HEK293 (cell line): ENCODE results near the gene TYW1B.
"Not testable (repeated sequence)": the region's sequence is repeated elsewhere in the genome, so short reads cannot be mapped to it uniquely, and the experiment has no call there.

Experiments used
- CTCF ChIA-PET: fragments of 350-600 bp; formaldehyde crosslinking; extraction: SDS; loops from one replicate; lab custom pipeline; 2021; ENCODE audit warnings: antibody characterized with exemption; lab: Yijun Ruan, JAX
- POLR2A ChIA-PET: fragments of 300-600 bp; formaldehyde crosslinking; extraction: SDS; loops from one replicate; lab custom pipeline; 2020; ENCODE audit warnings: antibody characterized with exemption, inconsistent platforms; lab: Yijun Ruan, JAX
- H3K27ac ChIP-seq: fragments of 200-500 bp; sonication (Bioruptor generic); 2 replicates; pipeline ENCODE4 v1.5.1; 2014; ENCODE audit warnings: low read depth, low read length, control low read depth, inconsistent platforms; ENCODE audit errors: extremely low read depth
- H3K36me3 ChIP-seq, 2 experiments: fragments of 200-500 bp in 1 of 2; sonication (Bioruptor generic) in 1 of 2; 1 replicate in 1 of 2; 2 replicates in 1 of 2; pipeline ENCODE4 v1.5.1; 2014 to 2017; ENCODE audit warnings: inconsistent platforms in 2 of 2, low read length in 2 of 2; ENCODE audit not compliant: control insufficient read depth in 2 of 2, insufficient read depth in 1 of 2
- H3K4me1 ChIP-seq: fragments of 200-500 bp; sonication (Bioruptor generic); 2 replicates; pipeline ENCODE4 v1.5.1; 2014; ENCODE audit warnings: mild to moderate bottlenecking, low read length, inconsistent platforms; ENCODE audit not compliant: control insufficient read depth, insufficient read depth
- H3K4me3 ChIP-seq: 2 replicates; pipeline ENCODE4 v1.5.1; 2011; ENCODE audit warnings: low read depth, mild to moderate bottlenecking, control low read depth, low read length, moderate library complexity
- H3K9me3 ChIP-seq: fragments of 200-500 bp; sonication (Bioruptor generic); 2 replicates; pipeline ENCODE4 v1.5.1; 2014; ENCODE audit warnings: low read depth, low read length, inconsistent platforms; ENCODE audit not compliant: control insufficient read depth, insufficient read depth
- GLI4 ChIP-seq: fragments of 450-650 bp; formaldehyde crosslinking; IDR thresholded peaks from 2 replicates; pipeline ENCODE4 v1.5.1; 2016; ENCODE audit warnings: missing biosample characterization, missing genetic modification characterization
- HOXA7 ChIP-seq: sonication (generic); formaldehyde crosslinking; IDR thresholded peaks from 2 replicates; pipeline ENCODE4 v1.8.1; 2022; ENCODE audit warnings: missing genetic modification reagents, borderline replicate concordance
- SETDB1 ChIP-seq: IDR thresholded peaks from one replicate; pipeline ENCODE4 v1.6.1; 2017; ENCODE audit warnings: mild to moderate bottlenecking, low read length, moderate library complexity, mixed read lengths; ENCODE audit not compliant: insufficient read length
- SP2 ChIP-seq: fragments of 450-650 bp; formaldehyde crosslinking; IDR thresholded peaks from 2 replicates; pipeline ENCODE4 v1.5.1; 2016; ENCODE audit warnings: missing biosample characterization, missing genetic modification characterization
- SP3 ChIP-seq: fragments of 450-650 bp; formaldehyde crosslinking; IDR thresholded peaks from 2 replicates; pipeline ENCODE4 v1.5.1; 2016; ENCODE audit warnings: missing biosample characterization, missing genetic modification characterization
- TRIM28 ChIP-seq: IDR thresholded peaks from 2 replicates; pipeline ENCODE4 v1.6.1; 2011; ENCODE audit warnings: low read length, control low read depth, borderline replicate concordance
- ZBTB8A ChIP-seq: fragments of 450-650 bp; formaldehyde crosslinking; IDR thresholded peaks from 2 replicates; pipeline ENCODE4 v1.5.1; 2016; ENCODE audit warnings: missing biosample characterization, missing genetic modification characterization
- ZNF138 ChIP-seq: fragments of 450-650 bp; formaldehyde crosslinking; IDR thresholded peaks from 2 replicates; pipeline ENCODE4 v1.5.1; 2016; ENCODE audit warnings: missing biosample characterization, missing genetic modification characterization, borderline replicate concordance
- ZNF146 ChIP-seq: fragments of 450-650 bp; formaldehyde crosslinking; IDR thresholded peaks from 2 replicates; pipeline ENCODE4 v1.5.1; 2016; ENCODE audit warnings: missing biosample characterization, missing genetic modification characterization
- ZNF354C ChIP-seq: fragments of 450-650 bp; formaldehyde crosslinking; IDR thresholded peaks from 2 replicates; pipeline ENCODE4 v1.5.1; 2016; ENCODE audit warnings: missing biosample characterization, missing genetic modification characterization, low read depth, borderline replicate concordance
- ZNF362 ChIP-seq: fragments of 450-650 bp; formaldehyde crosslinking; IDR thresholded peaks from 2 replicates; pipeline ENCODE4 v1.5.1; 2016; ENCODE audit warnings: missing biosample characterization, missing genetic modification characterization
- ZNF433 ChIP-seq: fragments of 450-650 bp; formaldehyde crosslinking; IDR thresholded peaks from 2 replicates; pipeline ENCODE4 v1.5.1; 2016; ENCODE audit warnings: missing biosample characterization, missing genetic modification characterization, low read depth
- ZNF48 ChIP-seq: fragments of 450-650 bp; formaldehyde crosslinking; IDR thresholded peaks from 2 replicates; pipeline ENCODE4 v1.5.1; 2016; ENCODE audit warnings: missing biosample characterization, missing genetic modification characterization
- ZNF530 ChIP-seq: fragments of 450-650 bp; formaldehyde crosslinking; IDR thresholded peaks from 2 replicates; pipeline ENCODE4 v1.5.1; 2016; ENCODE audit warnings: low read depth, missing biosample characterization, missing genetic modification characterization
- ZNF555 ChIP-seq: fragments of 450-650 bp; formaldehyde crosslinking; conservative IDR thresholded peaks from 2 replicates; pipeline ENCODE4 v1.5.1; 2017; ENCODE audit warnings: missing biosample characterization, mild to moderate bottlenecking, missing genetic modification characterization, inconsistent platforms
- ZNF626 ChIP-seq: fragments of 450-650 bp; sonication (Bioruptor Pico); formaldehyde crosslinking; IDR thresholded peaks from 2 replicates; pipeline ENCODE4 v1.5.1; 2018; ENCODE audit warnings: missing biosample characterization, missing genetic modification characterization, inconsistent platforms
- ZNF692 ChIP-seq: fragments of 450-650 bp; formaldehyde crosslinking; IDR thresholded peaks from 2 replicates; pipeline ENCODE4 v1.5.1; 2016; ENCODE audit warnings: missing biosample characterization, missing genetic modification characterization
- ZNF701 ChIP-seq: fragments of 450-650 bp; formaldehyde crosslinking; IDR thresholded peaks from 2 replicates; pipeline ENCODE4 v1.5.1; 2016; ENCODE audit warnings: missing biosample characterization, missing genetic modification characterization
- ZNF704 ChIP-seq: fragments of 450-650 bp; formaldehyde crosslinking; IDR thresholded peaks from 2 replicates; pipeline ENCODE4 v1.5.1; 2016; ENCODE audit warnings: missing biosample characterization, missing genetic modification characterization
- ZNF776 ChIP-seq: fragments of 450-650 bp; formaldehyde crosslinking; IDR thresholded peaks from 2 replicates; pipeline ENCODE4 v1.5.0; 2017; ENCODE audit warnings: missing biosample characterization, missing genetic modification characterization, borderline replicate concordance
- ZNF777 ChIP-seq: fragments of 450-650 bp; formaldehyde crosslinking; IDR thresholded peaks from 2 replicates; pipeline ENCODE4 v1.5.1; 2017; ENCODE audit warnings: missing biosample characterization, missing genetic modification characterization, borderline replicate concordance
- ZSCAN16 ChIP-seq: fragments of 450-650 bp; formaldehyde crosslinking; IDR thresholded peaks from 2 replicates; pipeline ENCODE4 v1.5.1; 2016; ENCODE audit warnings: missing biosample characterization, missing genetic modification characterization
- TF ChIP-seq, protein P1 (sequence below): fragments of 450-650 bp; formaldehyde crosslinking; IDR thresholded peaks from 2 replicates; pipeline ENCODE4 v1.5.1; 2017; ENCODE audit warnings: missing biosample characterization, missing genetic modification characterization

The TYW1B gene

GRCh38 chr7:72760602-72761001 lies 67.4 kb downstream of the TYW1B start:
- POLR2A ChIA-PET = no interaction called here
- no peaks in the 10 kb centered on the region for H3K9me3 ChIP-seq

GRCh38 chr7:72754312-72754711 lies 73.7 kb downstream of the TYW1B start:
- Histone ChIP-seq H3K9me3 (no peaks in the 10 kb centered on the region), H3K4me1 (no peaks in the 10 kb centered on the region), H3K36me3 (no peaks in the 10 kb centered on the region; a peak in 1 of 3 replicates), H3K27ac (no peak overlapping the region), H3K4me3 (no peak overlapping the region)
- TF ChIP-seq ZNF354C (tag by site-specific recombination) (no peak), ZNF776 (tag by site-specific recombination) (no peak), ZNF433 (no peak), ZNF692 (tag by site-specific recombination) (no peak), ZSCAN16 (tag by site-specific recombination) (no peak), ZNF704 (tag by site-specific recombination) (no peak), ZNF777 (tag by site-specific recombination) (no peak), ZNF530 (tag by site-specific recombination) (no peak), ZNF362 (tag by site-specific recombination) (no peak), SP2 (tag by site-specific recombination) (no peak), HOXA7 (CRISPR knock-in tag) (no peak), ZBTB8A (tag by site-specific recombination) (no peak)
- TF ChIP-seq, protein P1, sequence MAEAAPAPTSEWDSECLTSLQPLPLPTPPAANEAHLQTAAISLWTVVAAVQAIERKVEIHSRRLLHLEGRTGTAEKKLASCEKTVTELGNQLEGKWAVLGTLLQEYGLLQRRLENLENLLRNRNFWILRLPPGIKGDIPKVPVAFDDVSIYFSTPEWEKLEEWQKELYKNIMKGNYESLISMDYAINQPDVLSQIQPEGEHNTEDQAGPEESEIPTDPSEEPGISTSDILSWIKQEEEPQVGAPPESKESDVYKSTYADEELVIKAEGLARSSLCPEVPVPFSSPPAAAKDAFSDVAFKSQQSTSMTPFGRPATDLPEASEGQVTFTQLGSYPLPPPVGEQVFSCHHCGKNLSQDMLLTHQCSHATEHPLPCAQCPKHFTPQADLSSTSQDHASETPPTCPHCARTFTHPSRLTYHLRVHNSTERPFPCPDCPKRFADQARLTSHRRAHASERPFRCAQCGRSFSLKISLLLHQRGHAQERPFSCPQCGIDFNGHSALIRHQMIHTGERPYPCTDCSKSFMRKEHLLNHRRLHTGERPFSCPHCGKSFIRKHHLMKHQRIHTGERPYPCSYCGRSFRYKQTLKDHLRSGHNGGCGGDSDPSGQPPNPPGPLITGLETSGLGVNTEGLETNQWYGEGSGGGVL = no peak
- POLR2A ChIA-PET = no interaction called here
- CTCF ChIA-PET = no interaction called here

More at GRCh38 chr7:72760602-72761001, 67.4 kb downstream of the TYW1B start:
- Histone ChIP-seq H3K4me1 (no peaks in the 10 kb centered on the region), H3K4me3 (no peak overlapping the region), H3K27ac (no peak overlapping the region), H3K36me3 (no peaks in the 10 kb centered on the region)
- CTCF ChIA-PET = interaction anchor here (1.2 kb wide), 1 partner anchor 17 kb away, joined by 3 read pairs; no protein-coding TSS in a partner anchor
- 0 out of 2 replicates have a peak, but pooled peaks have one; percentile 34 for TF ChIP-seq ZNF626
- no peak for TF ChIP-seq GLI4 (tag by site-specific recombination)
- peak; percentile 76 for TF ChIP-seq SETDB1
- TF ChIP-seq ZNF146 (tag by site-specific recombination) = no peak
- TF ChIP-seq TRIM28 = peak; percentile 93

DNA sequence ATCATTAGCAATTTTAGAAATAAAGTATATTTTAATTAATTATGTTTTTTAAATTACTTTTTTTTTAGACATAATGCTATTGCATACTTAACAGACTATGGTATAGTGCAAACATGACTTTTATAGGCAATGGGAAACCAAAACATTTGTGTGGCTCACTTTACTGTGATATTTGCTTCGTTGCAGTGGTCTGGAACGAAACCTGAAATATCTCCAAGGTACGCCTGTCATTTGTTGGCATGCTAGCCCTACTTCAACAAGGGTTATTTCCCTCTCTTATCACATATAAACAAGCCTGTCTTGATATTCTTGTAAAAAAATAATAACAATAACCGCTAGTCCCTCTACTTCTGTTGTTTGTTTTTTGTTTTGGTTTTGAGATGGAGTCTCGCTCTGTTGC lies 74.2 kb downstream of the TYW1B start:
- POLR2A ChIA-PET = no interaction called here
- H3K36me3 ChIP-seq = no peaks in the 10 kb centered on the region; a peak in 1 of 3 replicates
- TF ChIP-seq SP2 (tag by site-specific recombination) = no peak
- TF ChIP-seq ZNF701 (tag by site-specific recombination) = no peak
- TF ChIP-seq ZNF138 (tag by site-specific recombination) = no peak
- TF ChIP-seq ZNF48 = no peak
- no peak for TF ChIP-seq ZNF555 (tag by site-specific recombination)
- TF ChIP-seq SP3 = no peak
- TF ChIP-seq, all 188 proteins: peak for 0
- no peak overlapping the region for H3K27ac ChIP-seq
- H3K4me3 ChIP-seq = no peak overlapping the region
- no peaks in the 10 kb centered on the region for H3K9me3 ChIP-seq
- CTCF ChIA-PET = no interaction called here
- no peaks in the 10 kb centered on the region for H3K4me1 ChIP-seq

DNA sequence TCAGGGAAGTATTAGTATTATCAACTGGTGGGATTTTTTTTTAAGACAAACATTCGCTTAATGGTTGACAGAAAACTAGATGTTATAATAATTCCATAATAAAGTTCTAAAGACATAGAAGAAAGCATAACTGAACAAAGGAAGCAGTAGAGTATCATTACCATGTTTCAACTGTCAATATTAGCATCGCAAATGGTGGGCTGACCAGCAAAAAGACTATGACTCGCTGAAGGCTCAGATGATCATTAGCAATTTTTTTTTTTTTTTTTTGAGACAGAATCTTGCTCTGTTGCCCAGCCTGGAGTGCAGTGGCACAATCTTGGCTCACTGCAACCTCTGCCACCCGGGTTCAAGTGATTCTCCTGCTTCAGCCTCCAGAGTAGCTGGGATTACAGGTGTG lies 74.8 kb downstream of the TYW1B start:
- H3K27ac ChIP-seq, H3K4me1 ChIP-seq, H3K36me3 ChIP-seq, POLR2A ChIA-PET, H3K9me3 ChIP-seq, H3K4me3 ChIP-seq: not testable (repeated sequence)
- CTCF ChIA-PET = interaction anchor here (0.6 to 0.8 kb wide), 2 partner anchors 18 to 31 kb away, joined by 3 read pairs; no protein-coding TSS in a partner anchor
